Endothelial cell of umbilical vein (primary cell): Measurements from ENCODE around the gene MARK2. TPM values are rescaled to one million over a fixed set of nuclear protein-coding genes. Genes with fewer than 3 reads are reported as not detected.

Experiments
- BruUV-seq: library from RNA; stranded (reverse); fragments of 400-500 nt; replicated peaks from 2 replicates; lab custom pipeline; 2021; lab: Mats Ljungman, UMichigan
- CTCF ChIA-PET: fragments of 300-600, 350-600 bp; sonication (Branson Sonifier 250); formaldehyde crosslinking; loops from one replicate; lab custom pipeline; 2021; ENCODE audit warnings: antibody characterized with exemption, inconsistent platforms; lab: Charles Lee
- POLR2A ChIA-PET: fragments of 300-600, 350-600 bp; sonication (Branson Sonifier 250); formaldehyde crosslinking; loops from one replicate; lab custom pipeline; 2021; ENCODE audit warnings: antibody characterized with exemption, inconsistent platforms; lab: Charles Lee
- DNase-seq: peaks from one replicate; pipeline ENCODE4 v3.0.0-alpha.2; 2011; ENCODE audit warnings: low read depth, low spot score
- FAIRE-seq: peaks from 2 replicates; lab custom pipeline; 2011; peaks lifted over from hg19 to GRCh38; lab: Jason Lieb, UNC
- H2AFZ ChIP-seq: 2 replicates; pipeline ENCODE4 v1.6.0; 2012; ENCODE audit warnings: low read depth, low read length, control low read depth, inconsistent platforms
- H3K27ac ChIP-seq: 2 replicates; pipeline ENCODE4 v1.5.1; 2011; ENCODE audit warnings: low read depth, mild to moderate bottlenecking, control low read depth, low read length, moderate library complexity; ENCODE audit not compliant: insufficient read depth
- H3K27me3 ChIP-seq, 2 experiments: 2 replicates each; pipeline versions ENCODE4 v1.6.0 to v1.6.1; 2011; ENCODE audit warnings: low read length in 2 of 2, mixed read lengths in 1 of 2; ENCODE audit not compliant: control insufficient read depth in 2 of 2, insufficient read depth in 2 of 2
- H3K36me3 ChIP-seq, 2 experiments: 2 replicates in 1 of 2; 3 replicates in 1 of 2; pipeline ENCODE4 v1.5.1; 2011; ENCODE audit warnings: low read length in 2 of 2, mild to moderate bottlenecking in 1 of 2, moderate library complexity in 1 of 2; ENCODE audit not compliant: control insufficient read depth in 2 of 2, insufficient read depth in 2 of 2; ENCODE audit errors: extremely low read depth in 1 of 2
- H3K4me1 ChIP-seq: 3 replicates; pipeline ENCODE4 v1.5.1; 2011; ENCODE audit warnings: mild to moderate bottlenecking, low read length; ENCODE audit not compliant: control insufficient read depth, insufficient read depth; ENCODE audit errors: extremely low read depth
- H3K4me2 ChIP-seq: 2 replicates; pipeline ENCODE4 v1.6.1; 2011; ENCODE audit warnings: low read length, control low read depth, mixed read lengths; ENCODE audit not compliant: insufficient read depth
- H3K4me3 ChIP-seq, 3 experiments: fragments of 200-600 bp in 1 of 3; sonication (generic), shearing (Covaris generic) in 1 of 3; replicated peaks in 1 of 3; 2 replicates each; pipeline ENCODE4 v1.5.1; 2011 to 2016; ENCODE audit warnings: control low read depth in 3 of 3, low read length in 3 of 3, mild to moderate bottlenecking in 2 of 3, inconsistent platforms in 1 of 3, low read depth in 1 of 3, moderate library complexity in 1 of 3; ENCODE audit not compliant: insufficient read depth in 1 of 3
- H3K79me2 ChIP-seq: 2 replicates; pipeline ENCODE4 v1.6.0; 2012; ENCODE audit warnings: low read length, inconsistent platforms; ENCODE audit not compliant: control insufficient read depth, insufficient read depth
- H3K9ac ChIP-seq: replicated peaks from 2 replicates; pipeline ENCODE3; 2011; ENCODE audit warnings: low read length, control low read depth; ENCODE audit not compliant: insufficient read depth; ENCODE audit errors: extremely low read depth
- H3K9me1 ChIP-seq: replicated peaks from 3 replicates; pipeline ENCODE4 v1.6.0; 2011; ENCODE audit warnings: mild to moderate bottlenecking, low read length; ENCODE audit not compliant: control insufficient read depth, insufficient read depth; ENCODE audit errors: extremely low read depth
- H3K9me3 ChIP-seq: replicated peaks from 2 replicates; pipeline ENCODE4 v1.5.1; 2012; ENCODE audit warnings: low read length, inconsistent platforms; ENCODE audit not compliant: control insufficient read depth, insufficient read depth
- H4K20me1 ChIP-seq: replicated peaks from 2 replicates; pipeline ENCODE3; 2011; ENCODE audit warnings: mild to moderate bottlenecking, low read length; ENCODE audit not compliant: control insufficient read depth, insufficient read depth; ENCODE audit errors: extremely low read depth
- EZH2 ChIP-seq: IDR thresholded peaks from 2 replicates; pipeline ENCODE4 v1.6.1; 2012; ENCODE audit warnings: borderline replicate concordance, low read depth, mild to moderate bottlenecking, moderate library complexity, low read length, inconsistent platforms; ENCODE audit not compliant: severe bottlenecking
- FOS ChIP-seq: IDR thresholded peaks from 2 replicates; pipeline ENCODE4 v1.6.1; 2011; ENCODE audit warnings: mild to moderate bottlenecking, low read length, moderate library complexity, borderline replicate concordance; ENCODE audit not compliant: insufficient read depth
- GATA2 ChIP-seq: IDR thresholded peaks from 2 replicates; pipeline ENCODE4 v1.7.0; 2011; ENCODE audit warnings: low read depth, mild to moderate bottlenecking, moderate library complexity, mixed read lengths, low read length; ENCODE audit not compliant: insufficient read length, insufficient read depth
- JUN ChIP-seq: IDR thresholded peaks from 2 replicates; pipeline ENCODE4 v1.6.1; 2011; ENCODE audit warnings: borderline replicate concordance, low read depth; ENCODE audit not compliant: insufficient read length, insufficient read depth
- MAX ChIP-seq: IDR thresholded peaks from 2 replicates; pipeline ENCODE4 v1.6.1; 2011; ENCODE audit not compliant: insufficient read depth, insufficient read length
- MYC ChIP-seq: IDR thresholded peaks from one replicate; pipeline ENCODE4 v1.6.1; 2011; ENCODE audit warnings: mild to moderate bottlenecking, low read depth, low read length
- POLR2A ChIP-seq: IDR thresholded peaks from 2 replicates; pipeline ENCODE4 v1.6.1; 2012; ENCODE audit warnings: low read depth, mild to moderate bottlenecking, control low read depth, low read length
- POLR2AphosphoS5 ChIP-seq: IDR thresholded peaks from 2 replicates; pipeline ENCODE4 v1.6.1; 2012; ENCODE audit warnings: low read depth, mild to moderate bottlenecking, control low read depth, low read length, moderate library complexity; ENCODE audit not compliant: insufficient read depth
- dilution Hi-C: fragments of 300-500 bp; cut with MboI; formaldehyde crosslinking; loops from one replicate; pipeline ENCODE4 v1.15.0; 2019; ENCODE audit warnings: low sequenced_read_pairs; ENCODE audit not compliant: extremely low pct_ligation_motif_present
- intact Hi-C: fragments of 100-400 bp; cut with micrococcal nuclease; formaldehyde crosslinking; loops from one replicate; pipeline ENCODE4 v1.10.0; 2022
- polyA plus RNA-seq, 4 experiments: library from polyadenylated mRNA; depleted of rRNA in 3 of 4; stranded (reverse) in 3 of 4; unstranded in 1 of 4; fragments of >200 nt; gene quantifications; 2 replicates each; pipeline versions ENCODE4 v1.2.1 to v1.2.3, GENCODE V29; 2011 to 2012; ENCODE audit warnings: missing spikeins in 1 of 4
- total RNA-seq: library from RNA; stranded (reverse); gene quantifications from 2 replicates; pipeline ENCODE4 v1.2.3, GENCODE V29; 2021
- TF ChIP-seq, protein P1 (sequence below), 2 donors: IDR thresholded peaks; 1 replicate in 1 of 2; 2 replicates in 1 of 2; pipeline ENCODE4 v1.5.1; 2011; ENCODE audit warnings: low read length in 2 of 2, mild to moderate bottlenecking in 2 of 2, moderate library complexity in 2 of 2, control low read depth in 1 of 2, inconsistent platforms in 1 of 2, low read depth in 1 of 2; ENCODE audit not compliant: insufficient read depth in 1 of 2; ENCODE audit errors: extremely low read depth in 1 of 2

MARK2 gene
- total and polyA plus RNA-seq, 2 donors (not counting 3 experiments of a cell fraction or from before 2014, with no cell fraction given) = 16.6 to 34.7 TPM

DNA sequence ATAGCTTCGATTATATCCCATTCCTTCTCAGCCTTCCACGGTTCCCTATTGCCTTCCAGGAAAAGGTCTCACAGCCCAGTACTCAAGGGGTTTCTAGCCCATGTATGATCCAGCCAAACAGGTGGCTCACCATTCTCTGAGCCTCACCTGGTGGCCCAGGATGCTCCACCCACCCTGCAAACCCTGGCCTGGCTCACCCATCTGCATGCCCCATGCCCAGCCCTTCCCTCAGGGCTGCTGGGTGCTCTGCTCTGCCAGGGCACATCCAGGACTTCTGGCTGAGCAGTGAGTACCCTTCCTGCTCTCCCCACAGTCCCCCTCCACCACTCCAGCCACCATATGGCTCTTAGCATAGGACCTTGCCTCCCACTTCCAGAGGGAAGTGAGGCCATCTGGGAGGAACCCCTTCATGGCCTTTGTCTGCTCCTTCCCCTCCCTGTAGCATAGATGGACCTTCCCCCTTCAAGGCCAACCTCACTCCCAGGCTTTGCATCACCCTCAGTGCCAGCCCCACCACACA, 83.8 kb downstream of the MARK2 start:
- no peaks in the 10 kb centered on the region for H3K9me1 ChIP-seq
- CTCF ChIA-PET = interaction anchor here (1.2 to 2.7 kb wide), 4 partner anchors 7 to 86 kb away, joined by 4 to 11 read pairs (median 6); partner anchors contain the start of gene MARK2
- no TSS peak for BruUV-seq

DNA sequence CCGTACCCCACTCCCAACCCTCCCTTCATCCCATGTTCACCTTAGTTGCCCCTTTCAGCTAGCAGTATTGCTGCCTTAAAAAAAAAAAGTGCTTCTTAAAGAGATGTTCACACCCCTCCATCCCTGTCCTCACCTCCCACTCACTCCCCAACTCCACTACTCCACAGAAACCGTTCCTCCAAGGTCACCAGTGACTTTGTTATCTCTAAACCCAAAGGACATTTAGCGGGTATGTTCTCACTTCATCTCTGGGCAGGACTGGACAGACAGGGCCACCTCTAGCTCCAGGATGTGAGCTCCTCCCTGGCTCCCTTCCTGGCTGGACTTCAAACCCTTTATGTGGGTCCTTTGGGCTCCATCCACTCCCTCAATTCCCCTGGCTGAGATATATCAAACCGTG, 84.4 kb downstream of the MARK2 start:
- CTCF ChIA-PET = no interaction called here
- Histone ChIP-seq H4K20me1 (no peaks in the 10 kb centered on the region), H3K27me3 (peaks cover 5% of the 10 kb centered on the region in 2 experiments), H3K79me2 (no peaks in the 10 kb centered on the region), H3K4me3 (no peak overlapping the region), H3K9me1 (no peaks in the 10 kb centered on the region), H3K9me3 (no peaks in the 10 kb centered on the region), H3K27ac (no peak overlapping the region), H3K4me1 (no peaks in the 10 kb centered on the region), H2AFZ (no peak overlapping the region), H3K4me2 (no peak overlapping the region), H3K36me3 (no peaks in the 10 kb centered on the region), H3K9ac (no peak overlapping the region)
- dilution Hi-C loops = no loop called here
- intact Hi-C loops = no loop called here
- DNase-seq (no peak), FAIRE-seq (no peak)
- no TSS peak for BruUV-seq
- POLR2A ChIA-PET = no interaction called here
- TF ChIP-seq FOS (no peak), POLR2AphosphoS5 (no peak), GATA2 (no peak), POLR2A (no peak), EZH2 (no peak), MAX (no peak), JUN (no peak), MYC (no peak)
- TF ChIP-seq, protein P1, sequence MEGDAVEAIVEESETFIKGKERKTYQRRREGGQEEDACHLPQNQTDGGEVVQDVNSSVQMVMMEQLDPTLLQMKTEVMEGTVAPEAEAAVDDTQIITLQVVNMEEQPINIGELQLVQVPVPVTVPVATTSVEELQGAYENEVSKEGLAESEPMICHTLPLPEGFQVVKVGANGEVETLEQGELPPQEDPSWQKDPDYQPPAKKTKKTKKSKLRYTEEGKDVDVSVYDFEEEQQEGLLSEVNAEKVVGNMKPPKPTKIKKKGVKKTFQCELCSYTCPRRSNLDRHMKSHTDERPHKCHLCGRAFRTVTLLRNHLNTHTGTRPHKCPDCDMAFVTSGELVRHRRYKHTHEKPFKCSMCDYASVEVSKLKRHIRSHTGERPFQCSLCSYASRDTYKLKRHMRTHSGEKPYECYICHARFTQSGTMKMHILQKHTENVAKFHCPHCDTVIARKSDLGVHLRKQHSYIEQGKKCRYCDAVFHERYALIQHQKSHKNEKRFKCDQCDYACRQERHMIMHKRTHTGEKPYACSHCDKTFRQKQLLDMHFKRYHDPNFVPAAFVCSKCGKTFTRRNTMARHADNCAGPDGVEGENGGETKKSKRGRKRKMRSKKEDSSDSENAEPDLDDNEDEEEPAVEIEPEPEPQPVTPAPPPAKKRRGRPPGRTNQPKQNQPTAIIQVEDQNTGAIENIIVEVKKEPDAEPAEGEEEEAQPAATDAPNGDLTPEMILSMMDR (IDR thresholded peaks at IDR 0.05; ENCODE audit: extremely low read depth in 1 of 2, insufficient read depth in 1 of 2, low read depth in 1 of 2, low read length in 2 of 2) = no peak

More for the DNA sequence above, 83.8 kb downstream of the MARK2 start:
- intact Hi-C loops (no loop called here), dilution Hi-C loops (no loop called here)
- H4K20me1 ChIP-seq = no peaks in the 10 kb centered on the region
- H2AFZ ChIP-seq = no peak overlapping the region
- H3K9ac ChIP-seq = no peak overlapping the region
- H3K79me2 ChIP-seq = no peaks in the 10 kb centered on the region
- no peak overlapping the region for H3K4me3 ChIP-seq
- no peaks in the 10 kb centered on the region for H3K36me3 ChIP-seq
- POLR2A ChIA-PET = no interaction called here
- H3K4me1 ChIP-seq = peaks cover 1% of the 10 kb centered on the region
- no peak for FAIRE-seq
- H3K4me2 ChIP-seq = no peak overlapping the region
- DNase-seq = no peak
- H3K9me3 ChIP-seq = no peaks in the 10 kb centered on the region
- peaks cover 2 to 4% of the 10 kb centered on the region in 2 experiments for H3K27me3 ChIP-seq
- H3K27ac ChIP-seq = no peak overlapping the region
- TF ChIP-seq POLR2AphosphoS5 (no peak), POLR2A (no peak)
